Tibial artery (tissue), 4 donors: Measurements from ENCODE around the gene LBHD1.

Experiments used
- DNase-seq, 2 donors: peaks; one replicate each; pipeline ENCODE4 v3.0.0-alpha.2; 2019
- H3K27ac ChIP-seq, 2 donors: fragments of 200-600 bp; sonication (generic) in 1 of 2; 1 replicate in 1 of 2; 2 replicates in 1 of 2; pipeline ENCODE4 v1.5.1; 2018 to 2019; ENCODE audit warnings: mild to moderate bottlenecking in 1 of 2
- H3K27me3 ChIP-seq, 2 donors: fragments of 200-600 bp; sonication (generic) in 1 of 2; one replicate each; pipeline versions ENCODE4 v1.5.1 to v1.6.0; 2016 to 2019
- H3K36me3 ChIP-seq, 3 donors: fragments of 200-600 bp; sonication (generic) in 2 of 3; one replicate each; pipeline ENCODE4 v1.5.1; 2016 to 2019; ENCODE audit warnings: mild to moderate bottlenecking in 2 of 3
- H3K4me1 ChIP-seq, 4 donors: fragments of 200-600 bp; sonication (generic) in 2 of 4; 1 replicate in 3 of 4; 2 replicates in 1 of 4; pipeline ENCODE4 v1.5.1; 2016 to 2019
- H3K4me3 ChIP-seq, 2 donors: fragments of 200-600 bp; sonication (generic) in 1 of 2; 1 replicate in 1 of 2; 2 replicates in 1 of 2; pipeline ENCODE4 v1.5.1; 2018 to 2019; ENCODE audit warnings: mild to moderate bottlenecking in 2 of 2
- H3K9me3 ChIP-seq, 3 donors: fragments of 200-600 bp; sonication (generic) in 1 of 3; one replicate each; pipeline ENCODE4 v1.5.1; 2016 to 2019
- CTCF ChIP-seq, 2 experiments: fragments of 200-600 bp in 1 of 2; fragments of 450-650 bp in 1 of 2; IDR thresholded peaks; one replicate each; pipeline ENCODE4 v1.5.1; 2017 to 2019; ENCODE audit warnings: antibody characterized with exemption in 2 of 2, mild to moderate bottlenecking in 1 of 2, moderate library complexity in 1 of 2
- intact Hi-C: fragments of 100-400 bp; cut with DNase I; formaldehyde crosslinking; loops from one replicate; pipeline ENCODE4 v1.15.0; 2023; ENCODE audit warnings: low total_unique reads

LBHD1 gene

DNA sequence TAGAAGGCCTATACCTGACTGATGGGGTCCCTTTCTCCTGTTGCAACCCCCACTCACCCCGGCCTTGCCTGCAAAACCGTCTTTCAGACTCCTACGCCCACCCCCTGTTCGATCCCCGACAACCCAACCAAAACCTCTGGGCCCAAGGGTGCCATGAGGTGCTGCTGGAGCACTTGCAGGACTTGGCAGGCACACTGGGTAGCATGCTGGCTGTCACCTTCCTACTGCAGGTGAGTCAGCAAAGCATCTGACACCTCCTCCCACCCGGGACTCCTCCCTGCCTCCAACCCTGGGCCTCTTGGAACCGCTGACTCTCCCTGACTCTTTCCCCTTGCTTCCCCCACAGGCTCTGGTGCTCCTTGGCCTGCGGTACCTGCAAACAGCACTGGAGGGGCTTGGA, 57.8 kb downstream of the LBHD1 start:
- no peaks in the 10 kb centered on the region for H3K27me3 ChIP-seq
- peak overlapping the region; percentile 95 to 98 for H3K27ac ChIP-seq
- no peak for DNase-seq
- H3K36me3 ChIP-seq: peaks cover 0 to 48% (median 23%) of the 10 kb centered on the region in 3 donors
- intact Hi-C loops: loop anchor here (10.0 kb wide), 1 partner anchor 91 kb away; the partner anchor contains the start of genes BSCL2 and GNG3
- H3K9me3 ChIP-seq: no peaks in the 10 kb centered on the region
- peaks cover 0 to 33% (median 27%) of the 10 kb centered on the region in 4 donors for H3K4me1 ChIP-seq
- no peak for TF ChIP-seq CTCF (IDR thresholded peaks at IDR 0.05)
- no peak overlapping the region for H3K4me3 ChIP-seq

GRCh38 chr11:62613291-62613778, 58.7 kb downstream of the LBHD1 start:
- Histone ChIP-seq H3K36me3 (peaks cover 6 to 57% (median 33%) of the 10 kb centered on the region in 3 donors), H3K27me3 (no peaks in the 10 kb centered on the region), H3K9me3 (no peaks in the 10 kb centered on the region), H3K4me1 (peaks cover 0 to 33% (median 27%) of the 10 kb centered on the region in 4 donors), H3K4me3 (peak overlapping the region; percentile 85 to 88), H3K27ac (peak overlapping the region; percentile 95 to 98)
- no peak for TF ChIP-seq CTCF (IDR thresholded peaks at IDR 0.05)
- no peak for DNase-seq
- intact Hi-C loops: loop anchor here (10.0 kb wide), 1 partner anchor 91 kb away; the partner anchor contains the start of genes BSCL2 and GNG3
